OCI-LY3 (cell line): ENCODE results near the gene B4GALT1.

Experiments used
- CTCF ChIP-seq: fragments of 200-600, 300-600 bp; sonication (generic); IDR thresholded peaks from 2 replicates; pipeline ENCODE4 v1.5.1; 2014; ENCODE audit warnings: antibody characterized with exemption, low read length, low read depth
- EZH2phosphoT487 ChIP-seq: fragments of 200-600 bp; shearing (Covaris generic); IDR thresholded peaks from 2 replicates; pipeline ENCODE4 v1.6.1; 2018; ENCODE audit warnings: antibody characterized with exemption, mixed run types, low read depth

- no peak for TF ChIP-seq CTCF
- TF ChIP-seq EZH2phosphoT487: no peak
Observed at GRCh38 chr9:33097192-33097591, 69.9 kb downstream of the B4GALT1 start.
